Activated T-cell treated with anti-CD3 and anti-CD28 coated beads, Interleukin-2, amount 50 U/mL, for 72 hours (primary cell): ENCODE data around the gene ZFP57. TPM values are rescaled to one million over a fixed set of nuclear protein-coding genes. Genes with fewer than 3 reads are reported as not detected.

Experiments used
- ATAC-seq, 2 donors: fragments of 150-1000 bp; cut with Tn5 transposase; replicated peaks in 1 of 2; 2 replicates each; pipeline ENCODE4 v1.10.0; 2021; ENCODE audit warnings: moderate library complexity in 2 of 2, mild to moderate bottlenecking in 1 of 2
- DNase-seq, 2 donors: peaks; one replicate each; pipeline ENCODE4 v3.0.0; 2021 to 2022; ENCODE audit warnings: mixed read lengths in 1 of 2
- H3K27ac Mint-ChIP-seq: one replicate; pipeline ENCODE4 v1.8.0; 2022; ENCODE audit warnings: mild to moderate bottlenecking, moderate library complexity, mixed read lengths
- H3K27me3 Mint-ChIP-seq: one replicate; pipeline ENCODE4 v1.8.0; 2022; ENCODE audit warnings: low read depth, mixed read lengths
- H3K36me3 Mint-ChIP-seq, 2 donors: one replicate each; pipeline ENCODE4 v1.8.0; 2022; ENCODE audit warnings: mixed read lengths in 2 of 2, mild to moderate bottlenecking in 1 of 2; ENCODE audit not compliant: insufficient read depth in 2 of 2
- H3K4me1 Mint-ChIP-seq: one replicate; pipeline ENCODE4 v1.8.0; 2022; ENCODE audit warnings: low read depth, mixed read lengths
- H3K4me3 Mint-ChIP-seq, 2 donors: one replicate each; pipeline ENCODE4 v1.8.0; 2022; ENCODE audit warnings: mild to moderate bottlenecking in 2 of 2, mixed read lengths in 2 of 2, moderate library complexity in 2 of 2
- H3K9me3 Mint-ChIP-seq, 2 donors: one replicate each; pipeline ENCODE4 v1.8.0; 2022; ENCODE audit warnings: mixed read lengths in 2 of 2
- total RNA-seq, 2 donors: library from RNA; stranded (reverse); gene quantifications; one replicate each; pipeline ENCODE4 v1.2.3, GENCODE V29; 2022

The ZFP57 gene
- total RNA-seq, 2 donors from 2014 or later, result 6.3 TPM; not detected in 1

DNA sequence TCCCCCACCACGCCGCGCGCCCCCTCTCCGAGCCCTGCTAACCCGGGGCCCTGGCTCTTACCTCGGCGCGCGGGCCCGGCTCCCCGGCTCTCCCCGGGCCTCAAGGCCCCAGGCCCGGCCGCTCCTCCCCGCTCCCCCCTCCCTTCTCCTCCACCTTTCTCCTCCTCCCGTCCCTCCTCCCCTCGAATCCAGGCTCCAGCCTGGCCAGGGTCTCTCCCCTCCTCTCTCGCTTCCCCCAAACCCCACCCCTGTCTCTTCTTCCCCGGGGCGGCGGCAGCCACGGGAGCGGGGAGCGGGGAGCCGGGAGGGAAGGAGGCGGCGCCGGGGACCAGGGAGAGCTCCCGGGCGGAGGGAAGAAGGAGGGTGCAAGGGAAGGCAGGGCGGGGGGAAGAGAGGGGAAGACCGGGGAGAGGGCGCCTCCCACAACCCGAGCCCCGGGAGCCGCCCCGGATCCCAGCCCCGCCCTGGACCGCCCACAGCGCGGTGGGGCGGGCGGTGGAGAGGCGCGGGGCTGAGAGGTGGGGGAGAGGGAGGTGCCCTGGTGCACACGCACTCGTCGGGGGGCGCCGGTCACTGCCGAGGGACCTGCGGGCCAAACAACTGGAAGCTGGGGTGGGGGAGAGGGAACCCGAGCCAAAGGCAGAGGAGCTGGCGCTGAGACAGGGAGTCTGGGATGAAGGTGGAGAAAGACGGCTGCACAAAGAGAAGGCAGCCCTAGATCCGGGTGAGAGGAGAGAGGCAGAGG, 48.0 kb downstream of the ZFP57 start, which contains the start of gene GABBR1:
TSS of gene GABBR1 (minus strand) at position 395 of the 745 bp plus-strand sequence. CDS start 798 bp downstream, outside the sequence.
- peak within 1 kb of the TSS; percentile 83 to 92 for H3K4me3 Mint-ChIP-seq
- H3K4me1 Mint-ChIP-seq, result peaks cover 55% of the 10 kb centered on the region
- DNase-seq (peak; percentile 78 to 80), ATAC-seq (peak; percentile 87 to 90)
- H3K27ac Mint-ChIP-seq, result peak within 1 kb of the TSS; percentile 55
- H3K36me3 Mint-ChIP-seq, result peaks cover 3 to 5% of the 10 kb centered on the region in 2 donors
- peaks cover 13% of the 10 kb centered on the region for H3K27me3 Mint-ChIP-seq
- no peaks in the 10 kb centered on the region for H3K9me3 Mint-ChIP-seq

DNA sequence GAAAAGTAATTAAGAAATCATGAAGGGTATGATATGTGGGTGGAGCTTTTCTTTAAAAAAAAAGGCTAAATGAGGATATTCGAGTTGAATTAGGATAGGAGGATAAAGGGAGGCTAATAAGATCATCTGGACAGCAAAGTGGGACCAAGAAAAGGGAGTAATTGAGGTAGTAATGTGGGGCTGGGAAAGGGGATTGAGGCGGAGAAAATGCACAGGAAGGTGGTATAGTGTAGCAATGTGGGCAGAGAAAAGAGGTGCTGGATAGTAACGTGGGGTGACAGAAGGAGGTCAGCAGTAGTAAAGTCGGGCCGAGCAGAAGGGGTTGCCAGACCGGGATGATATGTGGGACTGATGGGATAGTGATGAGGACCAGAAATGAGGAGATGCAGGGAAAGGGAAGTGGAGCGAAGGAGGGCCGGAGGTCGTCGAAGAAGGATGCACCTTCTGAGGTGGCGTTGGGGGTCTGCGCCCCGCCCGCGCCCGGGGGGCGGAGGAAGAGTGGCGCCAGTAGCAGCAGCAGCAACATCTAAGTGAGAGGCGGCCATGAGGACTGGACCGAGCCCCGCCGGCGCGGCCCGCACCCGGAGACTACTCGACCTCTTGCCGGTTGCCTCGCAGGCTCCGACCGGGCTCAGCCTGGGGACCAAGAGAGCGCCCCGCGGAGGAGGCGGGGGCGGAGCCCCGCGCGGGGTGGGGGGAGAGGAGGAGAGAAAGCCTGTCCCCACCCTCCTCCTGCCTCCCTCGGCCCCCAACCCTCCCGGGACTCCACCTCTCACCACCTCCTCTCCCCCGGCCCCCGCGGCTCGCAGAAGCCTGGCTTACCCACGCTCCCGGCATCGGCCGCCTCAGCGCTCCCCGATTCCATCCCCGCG, 48.9 kb downstream of the ZFP57 start:
- peak overlapping the region; percentile 55 for H3K27ac Mint-ChIP-seq
- peaks cover 13% of the 10 kb centered on the region for H3K27me3 Mint-ChIP-seq
- ATAC-seq (peak; percentile 50 to 57), DNase-seq (peak; percentile 62 to 71)
- H3K4me3 Mint-ChIP-seq, result peak overlapping the region; percentile 83 to 92
- peaks cover 3 to 5% of the 10 kb centered on the region in 2 donors for H3K36me3 Mint-ChIP-seq
- H3K4me1 Mint-ChIP-seq, result peaks cover 55% of the 10 kb centered on the region
- no peaks in the 10 kb centered on the region for H3K9me3 Mint-ChIP-seq

DNA sequence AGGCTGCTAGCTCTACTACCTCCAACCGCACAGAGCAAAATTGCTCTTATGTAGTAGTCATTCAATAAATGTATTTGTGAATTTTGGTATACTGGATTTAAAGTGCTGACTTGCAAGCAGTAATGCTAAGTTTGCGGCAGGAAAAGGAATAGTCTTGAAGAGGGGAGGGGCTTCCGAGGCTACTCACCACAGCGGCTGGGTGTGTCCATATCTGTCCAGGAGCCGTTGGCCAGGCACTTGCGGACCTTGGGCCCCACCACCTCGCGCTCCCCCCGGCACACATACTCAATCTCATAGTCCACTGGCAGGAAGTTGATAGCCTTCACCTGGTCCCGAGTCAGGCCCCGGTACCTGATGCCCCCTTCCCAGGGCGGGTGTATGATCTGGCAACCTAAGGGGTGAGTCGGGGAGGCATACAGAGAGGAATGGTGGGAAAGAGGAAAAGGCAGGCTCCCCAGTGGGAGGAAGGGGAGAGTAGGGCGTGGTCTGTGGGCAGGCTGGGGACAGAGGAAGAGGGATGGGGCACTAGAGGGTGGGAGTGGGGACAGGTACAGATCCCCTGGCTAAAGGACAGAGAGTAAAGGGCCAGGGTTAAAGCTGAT, 49.6 kb downstream of the ZFP57 start:
- no peak for ATAC-seq
- H3K4me1 Mint-ChIP-seq, result peaks cover 55% of the 10 kb centered on the region
- H3K4me3 Mint-ChIP-seq, result peak overlapping the region; percentile 83 to 92
- H3K36me3 Mint-ChIP-seq, result peaks cover 3 to 5% of the 10 kb centered on the region in 2 donors
- no peak for DNase-seq
- H3K27ac Mint-ChIP-seq, result no peak overlapping the region
- H3K27me3 Mint-ChIP-seq, result peaks cover 21% of the 10 kb centered on the region
- no peaks in the 10 kb centered on the region for H3K9me3 Mint-ChIP-seq

DNA sequence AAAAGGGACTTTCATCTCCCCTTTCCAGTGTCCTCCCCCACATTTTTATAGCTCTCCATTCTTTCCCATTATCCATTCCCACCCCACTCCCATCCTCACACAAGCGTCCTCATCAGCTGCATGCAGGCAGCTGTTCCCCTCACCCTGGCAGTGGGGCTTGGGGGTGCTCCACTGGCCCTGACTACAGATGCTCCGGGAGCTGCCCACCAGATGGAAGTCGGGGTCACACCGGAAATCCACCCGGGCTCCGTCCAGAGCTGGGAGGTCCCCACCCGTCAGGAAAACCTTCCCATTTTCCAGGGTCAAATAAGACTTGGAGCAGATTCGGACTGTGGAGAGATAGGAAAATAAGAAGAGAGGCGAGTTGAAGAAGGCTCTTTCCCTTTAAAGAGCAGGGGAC, 50.6 kb downstream of the ZFP57 start:
- DNase-seq (no peak), ATAC-seq (no peak)
- H3K4me3 Mint-ChIP-seq, result peak overlapping the region in 1 of 2 donors; percentile 11
- H3K4me1 Mint-ChIP-seq, result peaks cover 55% of the 10 kb centered on the region
- H3K27me3 Mint-ChIP-seq, result peaks cover 23% of the 10 kb centered on the region
- no peak overlapping the region for H3K27ac Mint-ChIP-seq
- no peaks in the 10 kb centered on the region for H3K9me3 Mint-ChIP-seq
- H3K36me3 Mint-ChIP-seq, result peaks cover 3 to 5% of the 10 kb centered on the region in 2 donors

DNA sequence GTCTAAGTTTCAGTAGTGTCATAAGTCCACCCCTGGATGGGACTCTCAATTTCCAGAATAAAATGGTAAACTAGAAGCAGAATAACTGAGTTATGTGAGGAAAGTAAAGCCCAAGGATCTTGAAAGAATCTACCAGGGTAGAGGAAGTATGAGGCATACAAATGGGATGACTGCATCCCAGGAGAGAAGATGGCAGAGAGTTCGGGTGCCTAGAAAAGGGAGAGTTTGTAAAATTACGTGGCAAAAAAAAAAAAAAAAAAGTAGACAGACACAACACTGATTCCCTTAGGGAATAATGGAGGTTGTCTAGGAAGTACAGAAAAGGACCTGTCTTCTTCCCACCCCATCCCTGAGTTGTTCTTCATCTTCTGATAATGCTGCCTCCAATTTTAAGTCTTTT, 51.4 kb downstream of the ZFP57 start:
- no peaks in the 10 kb centered on the region for H3K9me3 Mint-ChIP-seq

DNA sequence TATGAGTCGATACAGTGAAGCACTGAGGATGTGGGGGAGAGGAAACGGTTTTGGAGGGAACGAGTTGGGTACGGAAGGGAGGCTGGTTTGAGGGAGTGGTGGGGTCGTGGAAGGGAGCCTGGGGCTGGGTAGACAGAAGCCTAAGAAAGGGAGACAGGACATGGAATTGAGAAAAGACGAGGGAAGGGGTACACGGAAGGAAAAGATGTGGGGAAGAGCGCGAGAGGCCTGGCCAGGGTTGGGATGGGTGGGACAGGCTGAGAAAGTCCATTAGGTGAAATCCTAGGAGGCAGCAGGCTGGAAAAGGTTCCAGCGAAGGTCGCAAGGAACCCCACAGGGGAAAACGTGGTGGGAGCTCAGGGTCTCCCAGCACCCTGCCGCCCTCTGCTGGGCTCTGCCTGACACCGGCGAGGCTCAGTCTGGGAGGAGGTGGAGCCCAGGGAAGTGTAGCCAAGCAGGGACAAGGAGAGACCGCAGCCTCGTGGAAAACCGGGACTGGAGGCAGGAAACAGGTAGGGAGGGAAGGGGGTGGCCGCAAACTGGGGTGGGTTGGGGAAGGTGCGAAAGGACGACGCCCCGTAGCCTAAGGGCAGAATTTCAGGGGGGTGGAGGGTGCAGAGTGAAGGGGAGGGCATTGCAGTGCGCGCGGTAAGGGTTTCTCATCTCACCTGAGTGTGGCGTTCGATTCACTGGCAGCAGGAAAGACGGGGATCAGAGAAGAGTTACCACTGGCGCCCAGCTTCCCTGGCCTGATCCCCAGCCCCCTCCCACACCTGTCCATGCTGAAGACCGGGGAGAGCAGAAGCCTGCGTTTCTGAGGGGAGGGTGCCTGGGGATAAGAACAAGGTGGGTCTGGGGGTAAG, 52.3 kb downstream of the ZFP57 start:
- H3K4me1 Mint-ChIP-seq, result peaks cover 46% of the 10 kb centered on the region
- ATAC-seq (peak; percentile 57 to 61), DNase-seq (peak; percentile 68 to 71)
- H3K36me3 Mint-ChIP-seq, result peaks cover 3 to 5% of the 10 kb centered on the region in 2 donors
- H3K9me3 Mint-ChIP-seq, result no peaks in the 10 kb centered on the region
- H3K4me3 Mint-ChIP-seq, result peak overlapping the region; percentile 89 to 93
- H3K27ac Mint-ChIP-seq, result peak overlapping the region; percentile 54
- H3K27me3 Mint-ChIP-seq, result peaks cover 23% of the 10 kb centered on the region

More for the DNA sequence above, 51.4 kb downstream of the ZFP57 start:
- ATAC-seq (no peak), DNase-seq (no peak)
- H3K36me3 Mint-ChIP-seq, result peaks cover 3 to 5% of the 10 kb centered on the region in 2 donors
- peak overlapping the region; percentile 89 to 93 for H3K4me3 Mint-ChIP-seq
- H3K4me1 Mint-ChIP-seq, result peaks cover 55% of the 10 kb centered on the region
- H3K27me3 Mint-ChIP-seq, result peaks cover 23% of the 10 kb centered on the region
- no peak overlapping the region for H3K27ac Mint-ChIP-seq

DNA sequence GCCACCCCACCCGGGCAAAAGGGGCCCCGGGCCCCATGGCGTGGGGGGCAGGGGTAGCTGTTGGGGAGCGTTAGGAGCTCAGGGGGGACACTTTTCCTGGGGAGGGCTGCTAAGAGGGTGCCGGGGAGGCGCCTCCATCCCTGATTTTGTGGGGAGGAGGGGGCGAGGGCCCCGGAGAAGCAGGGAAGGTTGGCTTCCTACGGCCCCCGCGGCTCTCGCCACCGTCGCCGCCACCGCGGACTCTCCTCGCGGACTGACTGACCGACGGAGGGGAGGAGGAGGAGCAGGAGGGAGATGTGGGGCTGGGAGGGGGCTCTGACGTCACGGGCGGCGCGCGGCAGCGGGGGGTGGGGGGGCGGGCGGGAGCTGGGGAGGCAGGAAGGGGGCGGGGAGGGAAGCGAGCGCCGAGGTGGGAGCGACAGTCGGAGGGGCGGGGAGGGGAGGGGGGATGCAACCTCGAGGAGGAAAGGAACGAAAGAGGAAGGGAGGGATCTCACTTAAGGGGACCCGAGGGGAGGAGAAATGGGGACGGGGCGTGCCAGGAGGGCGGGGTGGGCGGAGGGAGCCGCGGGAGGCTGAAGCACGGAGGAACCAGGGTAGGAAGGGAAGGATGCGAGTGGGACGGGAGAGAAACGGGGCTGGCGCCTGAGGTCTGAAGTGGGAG, 53.1 kb downstream of the ZFP57 start:
- Mint-ChIP-seq H3K36me3 (peaks cover 3 to 5% of the 10 kb centered on the region in 2 donors), H3K9me3 (no peaks in the 10 kb centered on the region), H3K27ac (peak overlapping the region; percentile 54), H3K4me3 (peak overlapping the region; percentile 89 to 93), H3K4me1 (peaks cover 40% of the 10 kb centered on the region), H3K27me3 (peaks cover 23% of the 10 kb centered on the region)
- ATAC-seq (peak; percentile 13 to 35), DNase-seq (peak; percentile 33 to 41)

DNA sequence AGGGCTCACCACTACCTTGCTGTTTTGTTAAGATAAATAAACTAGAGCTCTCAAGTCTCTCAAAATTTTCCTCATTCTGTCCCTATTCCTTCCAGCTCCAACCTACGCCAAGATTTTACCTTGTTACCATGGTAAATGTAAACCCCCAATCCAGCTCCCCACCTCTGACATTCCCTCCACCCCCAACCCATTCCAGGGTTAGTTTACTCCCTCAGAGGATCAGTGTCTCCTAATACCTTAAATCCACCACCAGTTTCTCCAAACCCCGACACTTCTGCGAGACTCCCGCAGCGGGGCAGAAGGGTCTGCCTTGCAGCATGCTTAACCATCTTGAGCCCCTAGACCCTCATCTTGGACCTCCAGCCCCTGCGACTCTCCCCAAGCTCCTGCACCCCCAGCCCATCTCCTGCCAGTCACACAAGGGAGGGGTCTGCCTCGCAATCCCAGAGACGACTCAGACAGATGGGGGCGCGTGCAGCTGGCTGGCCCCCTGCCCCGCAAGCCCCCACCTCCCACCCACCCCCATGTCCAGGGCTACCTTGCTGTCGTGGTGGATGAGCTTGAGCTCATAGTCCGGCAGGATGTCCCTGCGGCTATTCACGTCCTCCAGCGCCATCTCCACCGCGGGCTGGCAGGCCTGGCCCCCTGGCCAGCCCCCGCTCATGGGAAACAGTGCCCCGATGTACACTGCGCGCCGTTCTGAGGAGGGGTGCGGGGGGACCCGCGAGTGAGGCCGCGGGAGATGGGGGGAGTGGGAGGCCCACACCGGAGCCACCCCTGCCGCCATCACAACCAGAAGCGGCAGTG, 53.8 kb downstream of the ZFP57 start:
- Mint-ChIP-seq H3K4me1 (peaks cover 40% of the 10 kb centered on the region), H3K27ac (peak overlapping the region; percentile 16), H3K9me3 (no peaks in the 10 kb centered on the region), H3K27me3 (peaks cover 23% of the 10 kb centered on the region), H3K36me3 (peaks cover 3 to 5% of the 10 kb centered on the region in 2 donors), H3K4me3 (peak overlapping the region; percentile 65 to 93)
- DNase-seq (no peak), ATAC-seq (no peak)

DNA sequence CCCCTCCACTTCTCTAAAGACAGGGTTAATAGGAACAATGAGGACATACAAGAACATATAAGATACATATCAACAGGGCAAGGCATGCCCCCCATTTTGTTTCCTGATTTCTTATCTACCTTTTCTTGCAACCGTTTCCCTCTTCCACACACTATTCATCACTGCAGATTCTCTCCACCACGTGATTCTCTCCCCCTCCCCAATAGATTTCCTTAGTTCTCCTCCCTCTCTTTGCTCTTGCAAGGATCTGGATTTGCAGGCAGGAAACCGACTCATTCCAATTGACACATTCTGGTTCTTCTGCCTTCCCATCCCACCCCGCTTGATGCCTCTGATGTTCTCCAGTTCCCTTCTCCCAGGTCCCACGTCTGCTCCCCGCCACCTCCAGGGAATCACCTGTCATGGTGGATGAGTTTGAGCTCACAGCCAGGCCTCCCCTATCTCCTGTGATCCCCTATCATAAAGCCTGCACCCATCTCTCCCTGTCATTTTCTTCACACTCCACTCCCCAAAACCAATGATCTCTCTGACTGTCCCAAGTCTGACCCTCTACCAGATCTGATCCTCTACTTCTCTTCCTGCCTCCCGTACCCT, 55.5 kb downstream of the ZFP57 start:
- Mint-ChIP-seq H3K9me3 (no peaks in the 10 kb centered on the region), H3K27ac (no peak overlapping the region), H3K4me1 (peaks cover 24% of the 10 kb centered on the region)

DNA sequence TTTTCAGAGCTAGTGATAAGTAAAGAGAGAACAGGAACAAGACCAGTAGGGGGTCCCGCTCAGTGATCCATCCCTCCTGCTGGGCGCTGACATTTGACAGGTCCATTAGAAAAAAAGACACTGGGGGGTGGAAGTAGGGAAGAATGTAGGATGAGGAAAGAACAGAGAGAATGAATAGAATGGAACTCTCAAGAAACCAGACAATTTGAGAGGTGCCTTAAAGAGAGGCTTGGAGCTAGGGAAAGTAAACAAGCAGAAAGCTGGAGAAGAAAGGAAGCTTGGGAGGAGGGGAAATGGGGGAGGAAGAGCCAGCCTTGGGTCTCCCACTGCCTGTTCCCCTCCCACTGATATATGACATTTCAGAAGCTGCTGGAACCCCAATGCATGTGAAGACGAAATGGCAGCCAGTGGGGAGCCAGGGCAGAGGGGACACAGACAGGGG, 56.4 kb downstream of the ZFP57 start:
- ATAC-seq (no peak), DNase-seq (no peak)
- H3K27ac Mint-ChIP-seq, result no peak overlapping the region
- peaks cover 0 to 4% of the 10 kb centered on the region in 2 donors for H3K36me3 Mint-ChIP-seq
- H3K9me3 Mint-ChIP-seq, result no peaks in the 10 kb centered on the region
- peaks cover 12% of the 10 kb centered on the region for H3K27me3 Mint-ChIP-seq
- no peak overlapping the region for H3K4me3 Mint-ChIP-seq
- peaks cover 16% of the 10 kb centered on the region for H3K4me1 Mint-ChIP-seq

More for the DNA sequence above, 55.5 kb downstream of the ZFP57 start:
- Mint-ChIP-seq H3K27me3 (peaks cover 21% of the 10 kb centered on the region), H3K4me3 (no peak overlapping the region), H3K36me3 (peaks cover 1 to 3% of the 10 kb centered on the region in 2 donors)
- DNase-seq (no peak), ATAC-seq (no peak)
